HepG2 (cell line): ENCODE results near the gene GLCE. TPM values are rescaled to one million over a fixed set of nuclear protein-coding genes. Genes with fewer than 3 reads are reported as not detected.

Experiments used
- NFIC ChIP-seq: IDR thresholded peaks from 2 replicates; pipeline ENCODE4 v1.6.1; 2012; ENCODE audit warnings: mild to moderate bottlenecking, low read length, inconsistent platforms
- ZNF12 ChIP-seq: sonication (generic); formaldehyde crosslinking; IDR thresholded peaks from 2 replicates; pipeline ENCODE4 v1.5.0; 2020; ENCODE audit warnings: missing genetic modification reagents
- ZNF3 ChIP-seq: IDR thresholded peaks from 2 replicates; pipeline ENCODE4 v1.7.0; 2017; ENCODE audit warnings: inconsistent platforms
- polyA plus RNA-seq, 8 experiments: library from polyadenylated mRNA; depleted of rRNA in 3 of 8; stranded (reverse) in 7 of 8; unstranded in 1 of 8; fragments of >200 nt; fragmentation: Illumina TruSeq in 4 of 8; extraction: Trizol in 4 of 8; gene quantifications; 2 replicates each; pipeline versions ENCODE4 v1.2.1 to v1.2.3, GENCODE V29; 2011 to 2016; ENCODE audit warnings: low read depth in 4 of 8, missing spikeins in 1 of 8, mixed read lengths in 1 of 8; ENCODE audit not compliant: insufficient read depth in 1 of 8
- total RNA-seq, 5 experiments: library from RNA; depleted of rRNA; stranded (reverse); fragments of >200 nt; fragmentation: Illumina TruSeq; extraction: Trizol; gene quantifications; 2 replicates each; pipeline ENCODE4 v1.2.3, GENCODE V29; 2016; ENCODE audit warnings: low read depth in 1 of 5
- TF ChIP-seq, protein P1 (sequence below): sonication (generic); formaldehyde crosslinking; IDR thresholded peaks from 2 replicates; pipeline ENCODE4 v1.5.0; 2020; ENCODE audit warnings: mild to moderate bottlenecking, missing genetic modification reagents, borderline replicate concordance
- TF ChIP-seq, protein P2 (sequence below): sonication (generic); formaldehyde crosslinking; IDR thresholded peaks from 2 replicates; pipeline ENCODE4 v1.5.0; 2020; ENCODE audit warnings: missing genetic modification reagents

GLCE gene
- total and polyA plus RNA-seq, 2 of the 13 experiments (the other 11 are each of a cell fraction or from before 2014, with no cell fraction given): 12.9 to 23.4 TPM

DNA sequence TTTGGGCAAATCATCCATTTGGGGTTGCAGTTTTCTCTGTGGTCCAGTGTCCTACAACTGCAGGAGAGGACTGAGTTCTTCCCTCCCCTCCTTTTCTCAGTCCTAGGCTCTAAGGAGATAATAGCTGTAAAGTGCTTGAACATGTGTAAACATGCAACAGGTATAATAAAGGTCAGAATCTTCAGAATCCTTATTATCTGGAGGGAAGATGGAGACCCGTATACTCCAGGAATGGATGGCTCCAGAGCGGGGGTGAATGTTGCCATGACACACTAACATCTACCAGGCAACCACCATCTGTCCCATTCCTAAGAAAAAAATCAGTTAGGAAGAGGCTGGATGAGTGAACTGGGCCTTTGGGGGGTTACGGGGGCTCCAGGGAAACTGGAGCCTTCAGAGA is 39.7 kb upstream of the GLCE start (continued):
- TF ChIP-seq, protein P1, sequence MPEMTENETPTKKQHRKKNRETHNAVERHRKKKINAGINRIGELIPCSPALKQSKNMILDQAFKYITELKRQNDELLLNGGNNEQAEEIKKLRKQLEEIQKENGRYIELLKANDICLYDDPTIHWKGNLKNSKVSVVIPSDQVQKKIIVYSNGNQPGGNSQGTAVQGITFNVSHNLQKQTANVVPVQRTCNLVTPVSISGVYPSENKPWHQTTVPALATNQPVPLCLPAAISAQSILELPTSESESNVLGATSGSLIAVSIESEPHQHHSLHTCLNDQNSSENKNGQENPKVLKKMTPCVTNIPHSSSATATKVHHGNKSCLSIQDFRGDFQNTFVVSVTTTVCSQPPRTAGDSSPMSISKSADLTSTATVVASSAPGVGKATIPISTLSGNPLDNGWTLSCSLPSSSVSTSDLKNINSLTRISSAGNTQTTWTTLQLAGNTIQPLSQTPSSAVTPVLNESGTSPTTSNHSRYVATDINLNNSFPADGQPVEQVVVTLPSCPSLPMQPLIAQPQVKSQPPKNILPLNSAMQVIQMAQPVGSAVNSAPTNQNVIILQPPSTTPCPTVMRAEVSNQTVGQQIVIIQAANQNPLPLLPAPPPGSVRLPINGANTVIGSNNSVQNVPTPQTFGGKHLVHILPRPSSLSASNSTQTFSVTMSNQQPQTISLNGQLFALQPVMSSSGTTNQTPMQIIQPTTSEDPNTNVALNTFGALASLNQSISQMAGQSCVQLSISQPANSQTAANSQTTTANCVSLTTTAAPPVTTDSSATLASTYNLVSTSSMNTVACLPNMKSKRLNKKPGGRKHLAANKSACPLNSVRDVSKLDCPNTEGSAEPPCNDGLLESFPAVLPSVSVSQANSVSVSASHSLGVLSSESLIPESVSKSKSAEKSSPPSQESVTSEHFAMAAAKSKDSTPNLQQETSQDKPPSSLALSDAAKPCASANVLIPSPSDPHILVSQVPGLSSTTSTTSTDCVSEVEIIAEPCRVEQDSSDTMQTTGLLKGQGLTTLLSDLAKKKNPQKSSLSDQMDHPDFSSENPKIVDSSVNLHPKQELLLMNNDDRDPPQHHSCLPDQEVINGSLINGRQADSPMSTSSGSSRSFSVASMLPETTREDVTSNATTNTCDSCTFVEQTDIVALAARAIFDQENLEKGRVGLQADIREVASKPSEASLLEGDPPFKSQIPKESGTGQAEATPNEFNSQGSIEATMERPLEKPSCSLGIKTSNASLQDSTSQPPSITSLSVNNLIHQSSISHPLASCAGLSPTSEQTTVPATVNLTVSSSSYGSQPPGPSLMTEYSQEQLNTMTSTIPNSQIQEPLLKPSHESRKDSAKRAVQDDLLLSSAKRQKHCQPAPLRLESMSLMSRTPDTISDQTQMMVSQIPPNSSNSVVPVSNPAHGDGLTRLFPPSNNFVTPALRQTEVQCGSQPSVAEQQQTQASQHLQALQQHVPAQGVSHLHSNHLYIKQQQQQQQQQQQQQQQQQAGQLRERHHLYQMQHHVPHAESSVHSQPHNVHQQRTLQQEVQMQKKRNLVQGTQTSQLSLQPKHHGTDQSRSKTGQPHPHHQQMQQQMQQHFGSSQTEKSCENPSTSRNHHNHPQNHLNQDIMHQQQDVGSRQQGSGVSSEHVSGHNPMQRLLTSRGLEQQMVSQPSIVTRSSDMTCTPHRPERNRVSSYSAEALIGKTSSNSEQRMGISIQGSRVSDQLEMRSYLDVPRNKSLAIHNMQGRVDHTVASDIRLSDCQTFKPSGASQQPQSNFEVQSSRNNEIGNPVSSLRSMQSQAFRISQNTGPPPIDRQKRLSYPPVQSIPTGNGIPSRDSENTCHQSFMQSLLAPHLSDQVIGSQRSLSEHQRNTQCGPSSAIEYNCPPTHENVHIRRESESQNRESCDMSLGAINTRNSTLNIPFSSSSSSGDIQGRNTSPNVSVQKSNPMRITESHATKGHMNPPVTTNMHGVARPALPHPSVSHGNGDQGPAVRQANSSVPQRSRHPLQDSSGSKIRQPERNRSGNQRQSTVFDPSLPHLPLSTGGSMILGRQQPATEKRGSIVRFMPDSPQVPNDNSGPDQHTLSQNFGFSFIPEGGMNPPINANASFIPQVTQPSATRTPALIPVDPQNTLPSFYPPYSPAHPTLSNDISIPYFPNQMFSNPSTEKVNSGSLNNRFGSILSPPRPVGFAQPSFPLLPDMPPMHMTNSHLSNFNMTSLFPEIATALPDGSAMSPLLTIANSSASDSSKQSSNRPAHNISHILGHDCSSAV (CRISPR knock-in tag): no peak
- TF ChIP-seq NFIC (no peak), ZNF12 (CRISPR knock-in tag) (no peak), ZNF3 (CRISPR knock-in tag) (no peak)
- TF ChIP-seq, protein P2, sequence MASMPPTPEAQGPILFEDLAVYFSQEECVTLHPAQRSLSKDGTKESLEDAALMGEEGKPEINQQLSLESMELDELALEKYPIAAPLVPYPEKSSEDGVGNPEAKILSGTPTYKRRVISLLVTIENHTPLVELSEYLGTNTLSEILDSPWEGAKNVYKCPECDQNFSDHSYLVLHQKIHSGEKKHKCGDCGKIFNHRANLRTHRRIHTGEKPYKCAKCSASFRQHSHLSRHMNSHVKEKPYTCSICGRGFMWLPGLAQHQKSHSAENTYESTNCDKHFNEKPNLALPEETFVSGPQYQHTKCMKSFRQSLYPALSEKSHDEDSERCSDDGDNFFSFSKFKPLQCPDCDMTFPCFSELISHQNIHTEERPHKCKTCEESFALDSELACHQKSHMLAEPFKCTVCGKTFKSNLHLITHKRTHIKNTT (CRISPR knock-in tag): no peak
- TF ChIP-seq, all 625 proteins: peak for 0
